Posterior vena cava (tissue), 2 donors: ENCODE results near the gene PAX4. TPM values are rescaled to one million over a fixed set of nuclear protein-coding genes. Genes with fewer than 3 reads are reported as not detected.
"Not testable (repeated sequence)": the region's sequence is repeated elsewhere in the genome, so short reads cannot be mapped to it uniquely, and the experiment has no call there.

Experiments
- DNase-seq: peaks from one replicate; pipeline ENCODE4 v3.0.0-alpha.2; 2020; ENCODE audit warnings: low spot score
- intact Hi-C, 2 donors: fragments of 100-400 bp; cut with DNase I; formaldehyde crosslinking; loops; one replicate each; pipeline versions ENCODE4 v1.14.1 to v1.14.2; 2022 to 2023
- total RNA-seq, 2 donors: library from RNA; stranded (reverse); fragmentation: NEBNext Ultra II Directional; extraction: Animal tissue kit (Norgen Biotek cat#: 25700); gene quantifications; one replicate each; pipeline ENCODE4 v1.2.1, GENCODE V29; 2021
- donor health status: DM: yes; HTN: yes; CAD: no.
- donor health status: DM: yes; HTN: yes; CAD: no.

PAX4 gene
- total RNA-seq, 2 donors from 2014 or later = not detected

DNA sequence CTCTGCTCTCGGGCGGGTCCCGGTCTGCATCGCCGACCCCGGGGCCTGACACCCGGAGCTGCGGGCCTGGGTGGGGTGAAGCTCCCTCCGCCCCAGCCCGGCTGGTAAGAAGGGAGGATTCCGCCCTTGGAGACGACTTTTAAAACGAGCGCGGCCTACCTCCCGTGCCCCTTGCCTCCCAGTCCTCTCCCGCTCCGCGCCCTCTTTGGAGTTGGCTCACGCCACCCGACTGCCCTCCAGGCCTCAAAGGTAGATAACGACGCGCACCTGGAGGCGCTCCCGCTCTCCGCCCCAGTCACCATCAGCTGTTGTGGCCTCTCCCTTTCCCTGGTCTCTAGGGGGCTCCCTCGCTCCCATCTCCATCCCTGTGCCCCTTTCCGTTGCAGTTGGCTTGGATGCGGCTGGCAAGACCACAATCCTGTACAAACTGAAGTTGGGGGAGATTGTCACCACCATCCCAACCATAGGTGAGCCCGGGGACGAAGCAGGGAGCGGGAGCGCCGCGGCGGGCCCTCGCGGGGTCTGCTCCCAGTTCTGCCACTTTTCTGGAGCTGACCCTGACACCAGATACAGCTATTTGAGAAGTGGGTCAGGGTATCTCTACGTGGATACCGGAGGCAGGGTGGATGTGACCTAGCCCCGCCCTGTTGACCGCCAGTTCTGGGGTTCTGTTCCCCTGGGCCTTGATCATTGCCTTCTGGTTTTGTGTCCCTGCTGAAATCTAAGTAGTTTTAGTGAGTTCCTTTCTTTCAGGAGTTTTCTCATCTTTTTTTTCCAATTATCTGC, 29.1 kb downstream of the PAX4 start:
- intact Hi-C loops = loop anchor here in 1 of 2 donors (5.0 kb wide), 1 partner anchor 63 kb away; the partner anchor contains the start of gene SND1
- peak; percentile 80 for DNase-seq

GRCh38 chr7:127588019-127588696, 29.8 kb downstream of the PAX4 start, which contains the start of gene ARF5:
Gene ARF5 (plus strand): TSS chr7:127588411. CDS start chr7:127588499, 88 bp downstream.
- peak; percentile 96 for DNase-seq
- intact Hi-C loops = loop anchor here in 1 of 2 donors (5.0 kb wide), 1 partner anchor 64 kb away; the partner anchor contains the start of gene SND1

DNA sequence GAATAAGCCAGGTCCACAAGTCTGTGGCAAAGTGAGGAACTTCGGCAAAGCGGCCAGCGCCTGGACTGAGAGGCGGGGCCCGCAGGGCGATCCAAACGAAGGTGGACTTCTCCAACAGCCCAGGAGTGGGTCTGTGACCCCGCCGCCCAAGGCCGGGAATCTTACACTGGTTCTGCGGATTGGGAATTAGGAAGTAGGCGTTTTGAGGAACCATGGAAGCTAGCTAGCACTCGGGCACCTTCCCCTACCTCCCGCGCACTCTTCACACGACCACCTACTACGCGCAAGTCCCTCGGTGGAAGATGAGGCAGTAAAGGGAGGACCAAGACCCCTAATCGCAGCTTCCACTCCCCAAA, 30.3 kb downstream of the PAX4 start:
- peak; percentile 82 for DNase-seq
- intact Hi-C loops = loop anchor here in 1 of 2 donors (5.0 kb wide), 1 partner anchor 65 kb away; the partner anchor contains the start of gene SND1

- intact Hi-C loops = loop anchor here in 1 of 2 donors (5.0 kb wide), 1 partner anchor 66 kb away; the partner anchor contains the start of gene SND1
- no peak for DNase-seq
Observed at GRCh38 chr7:127586346-127586745, 31.6 kb downstream of the PAX4 start.

- peak; percentile 98 for DNase-seq
- intact Hi-C loops = loop anchor here in 1 of 2 donors (5.0 kb wide), 1 partner anchor 67 kb away; the partner anchor contains the start of gene SND1
Observed at GRCh38 chr7:127585044-127585953, 32.6 kb downstream of the PAX4 start, which contains the start of gene GCC1. Gene GCC1 (minus strand): TSS chr7:127585596. CDS start chr7:127585182, 414 bp downstream.

DNA sequence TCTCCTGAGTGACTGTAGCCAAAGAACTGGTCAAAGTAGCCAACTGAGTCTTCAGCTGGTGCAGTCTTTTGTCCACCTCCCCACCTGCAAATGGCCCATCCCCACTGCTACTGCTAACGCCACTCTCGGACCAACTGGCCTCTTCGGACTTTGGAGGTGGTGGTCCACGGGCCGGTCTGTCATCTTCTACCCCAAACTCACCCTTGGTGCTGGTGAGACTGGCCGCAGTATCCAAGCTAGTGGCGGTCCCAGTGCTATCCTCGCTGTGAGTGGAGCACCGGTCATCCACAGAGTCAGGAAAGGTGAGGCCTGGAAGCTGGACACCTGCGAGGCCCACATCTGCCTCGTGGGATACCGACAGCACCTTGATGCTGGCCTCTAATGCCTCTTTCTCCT, 33.3 kb downstream of the PAX4 start:
- no peak for DNase-seq
- intact Hi-C loops = loop anchor here in 1 of 2 donors (5.0 kb wide), 1 partner anchor 68 kb away; the partner anchor contains the start of gene SND1

GRCh38 chr7:127582361-127582760, 35.6 kb downstream of the PAX4 start:
- intact Hi-C loops = no loop called here
- peak; percentile 84 for DNase-seq

DNA sequence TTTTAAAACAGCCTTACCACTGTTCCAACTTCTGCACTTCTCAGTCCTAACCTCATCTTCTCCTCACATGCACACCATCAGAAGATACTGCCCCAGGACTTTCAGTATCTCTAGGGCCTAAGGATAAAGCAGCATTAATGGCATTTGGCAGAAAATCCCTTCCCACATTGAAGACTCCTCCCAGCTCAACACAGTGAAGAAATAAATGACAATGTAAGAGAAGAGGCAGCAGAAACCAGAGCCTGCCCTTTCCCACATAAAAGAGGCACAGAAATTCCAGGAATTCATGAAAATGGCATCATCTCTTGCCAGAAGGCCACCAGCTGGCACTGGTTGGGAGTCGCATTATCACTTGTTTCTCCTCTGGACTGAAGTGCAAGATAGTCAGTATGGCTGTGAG, 36.2 kb downstream of the PAX4 start:
- no peak for DNase-seq
- intact Hi-C loops = no loop called here

GRCh38 chr7:127580612-127581011, 37.3 kb downstream of the PAX4 start:
- DNase-seq = no peak
- intact Hi-C loops = no loop called here

- intact Hi-C loops = loop anchor here in 1 of 2 donors (5.0 kb wide), 1 partner anchor 619 kb away; no protein-coding TSS in a partner anchor
- DNase-seq = no peak
Observed at GRCh38 chr7:127578711-127579275, 39.1 kb downstream of the PAX4 start.

DNA sequence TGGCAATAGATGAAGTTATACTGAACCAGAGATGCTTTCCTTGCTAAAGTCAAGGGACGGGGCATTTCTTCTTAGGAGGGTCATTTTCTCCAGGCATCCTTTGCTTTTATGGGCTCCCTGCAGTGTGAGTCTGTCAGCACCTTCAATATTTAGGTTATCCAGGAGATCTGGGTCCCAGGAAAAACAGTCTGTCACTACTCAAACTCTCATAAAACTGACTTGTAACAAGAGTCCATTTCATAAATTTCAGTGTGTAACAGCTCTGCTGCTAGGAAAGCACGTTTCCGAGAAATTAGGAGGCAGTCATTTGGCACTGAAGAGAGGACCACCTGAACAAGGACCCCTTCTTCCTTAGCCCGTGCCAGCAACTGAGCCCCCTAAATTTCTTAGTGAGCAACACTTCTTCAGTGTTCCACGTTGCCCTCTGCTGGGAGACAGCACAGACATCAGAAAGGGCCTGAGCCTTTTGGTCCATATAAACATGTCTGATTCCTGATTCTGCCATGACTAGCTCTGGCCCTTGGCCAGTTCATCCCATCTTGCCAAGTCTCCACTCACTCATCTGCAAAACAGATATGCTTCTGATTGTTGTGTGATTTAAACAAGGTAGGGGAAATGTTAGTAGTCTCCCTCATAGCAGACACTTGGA, 39.8 kb downstream of the PAX4 start:
- DNase-seq = no peak
- intact Hi-C loops = loop anchor here in 1 of 2 donors (5.0 kb wide), 1 partner anchor 619 kb away; no protein-coding TSS in a partner anchor

DNA sequence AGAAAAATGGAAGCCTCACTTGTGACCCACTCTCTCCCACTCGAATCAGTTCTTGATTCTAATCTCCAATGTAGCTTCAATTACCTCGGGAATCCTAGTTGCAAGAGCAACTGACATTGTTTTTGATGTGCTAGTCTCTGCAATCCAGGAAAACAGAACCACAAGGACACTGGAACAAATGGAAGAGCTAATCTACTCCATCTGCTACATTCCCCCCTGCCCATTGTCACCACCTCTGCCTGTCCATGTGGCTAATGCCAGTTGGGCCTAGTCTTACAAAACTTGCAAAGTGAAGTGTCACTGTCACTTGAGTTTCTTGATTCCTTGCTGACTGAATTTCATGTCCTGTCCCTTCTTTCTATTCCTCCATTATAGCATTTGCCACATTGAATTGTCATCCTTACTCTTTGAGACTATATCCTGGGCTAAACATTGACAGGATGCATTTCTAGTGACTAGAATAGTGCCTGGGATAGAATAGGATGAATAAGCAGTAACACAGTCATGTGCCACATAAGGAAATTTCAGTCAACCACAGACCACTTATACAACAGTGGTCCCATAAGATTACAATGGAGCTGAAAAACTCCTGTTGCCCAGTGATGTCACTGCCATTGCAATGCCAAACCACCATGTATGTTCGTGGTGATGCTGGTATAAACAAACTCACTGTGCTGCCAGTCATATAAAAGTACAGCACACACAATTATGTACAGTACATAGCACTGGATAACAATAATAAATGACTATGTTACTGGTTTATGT, 46.0 kb downstream of the PAX4 start:
- no peak for DNase-seq
- intact Hi-C loops = no loop called here

- DNase-seq, intact Hi-C loops: not testable (repeated sequence)
Observed at GRCh38 chr7:127568034-127568433, 49.9 kb downstream of the PAX4 start.

GRCh38 chr7:127566242-127566641, 51.7 kb downstream of the PAX4 start:
- no peak for DNase-seq
- intact Hi-C loops = no loop called here
